SK-N-MC (cell line): Measurements from ENCODE around the gene PRDM16.

Experiments
- EZH2 ChIP-seq: fragments of 200-600 bp; sonication (generic); IDR thresholded peaks from one replicate; pipeline ENCODE4 v1.6.1; 2017; ENCODE audit warnings: antibody characterized with exemption
- FOXP2 ChIP-seq: optimal IDR thresholded peaks from 2 replicates; pipeline ENCODE3; 2011; ENCODE audit warnings: mild to moderate bottlenecking, moderate library complexity; ENCODE audit not compliant: insufficient read depth; ENCODE audit errors: extremely low read length, control extremely low read depth

GRCh38 chr1:3101124-3101939 is 32.3 kb downstream of the PRDM16 start:
- TF ChIP-seq EZH2 = no peak
- TF ChIP-seq FOXP2 = no peak
